ENCODE data around the gene C1orf56. TPM values are rescaled to one million over a fixed set of nuclear protein-coding genes. Genes with fewer than 3 reads are reported as not detected.

The C1orf56 gene
- total RNA-seq, 6 donors from 2014 or later = 2.6 to 9.4 (median 3.8) TPM

DNA sequence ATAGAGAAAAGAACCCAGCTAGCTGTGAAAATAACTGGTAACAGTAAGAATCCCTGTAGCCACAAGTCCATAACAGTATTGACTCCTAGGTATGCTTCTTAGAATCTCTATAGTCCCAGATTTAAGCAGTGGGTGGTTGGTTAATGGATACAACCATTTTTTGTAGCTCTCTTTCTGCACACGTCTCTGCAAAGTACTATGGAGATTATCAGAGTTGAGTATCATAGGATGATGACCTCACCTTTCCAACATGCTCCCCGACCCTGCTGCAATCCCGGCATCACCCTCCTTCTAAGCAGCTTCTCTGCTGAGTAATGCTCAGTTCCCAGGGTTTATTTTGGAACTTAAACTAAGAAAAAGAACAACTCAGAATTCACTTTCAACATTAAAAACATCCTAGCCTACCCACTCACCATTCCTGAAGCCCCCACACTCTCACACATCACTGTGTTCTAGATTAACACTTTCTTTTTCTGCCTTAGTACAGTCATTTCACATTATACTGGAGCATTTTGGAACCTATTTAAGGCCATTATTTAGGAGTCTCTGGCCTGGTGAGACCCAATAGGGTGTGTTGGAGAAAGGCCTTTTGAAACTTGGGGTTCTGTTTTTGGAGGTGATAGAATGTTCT is 15.3 kb downstream of the C1orf56 start:
- Histone ChIP-seq H3K27me3 (no peaks in the 10 kb centered on the region), H3K36me3 (no peaks in the 10 kb centered on the region), H3K9me3 (no peaks in the 10 kb centered on the region), H3K4me1 (peaks cover 7 to 17% (median 11%) of the 10 kb centered on the region in 4 donors), H3K27ac (no peak overlapping the region), H3K4me3 (no peak overlapping the region)
- no peak for DNase-seq
- TF ChIP-seq POLR2A (IDR thresholded peaks at IDR 0.05) = no peak
- no peak for TF ChIP-seq EP300 (IDR thresholded peaks at IDR 0.05)
- TF ChIP-seq, protein P1, sequence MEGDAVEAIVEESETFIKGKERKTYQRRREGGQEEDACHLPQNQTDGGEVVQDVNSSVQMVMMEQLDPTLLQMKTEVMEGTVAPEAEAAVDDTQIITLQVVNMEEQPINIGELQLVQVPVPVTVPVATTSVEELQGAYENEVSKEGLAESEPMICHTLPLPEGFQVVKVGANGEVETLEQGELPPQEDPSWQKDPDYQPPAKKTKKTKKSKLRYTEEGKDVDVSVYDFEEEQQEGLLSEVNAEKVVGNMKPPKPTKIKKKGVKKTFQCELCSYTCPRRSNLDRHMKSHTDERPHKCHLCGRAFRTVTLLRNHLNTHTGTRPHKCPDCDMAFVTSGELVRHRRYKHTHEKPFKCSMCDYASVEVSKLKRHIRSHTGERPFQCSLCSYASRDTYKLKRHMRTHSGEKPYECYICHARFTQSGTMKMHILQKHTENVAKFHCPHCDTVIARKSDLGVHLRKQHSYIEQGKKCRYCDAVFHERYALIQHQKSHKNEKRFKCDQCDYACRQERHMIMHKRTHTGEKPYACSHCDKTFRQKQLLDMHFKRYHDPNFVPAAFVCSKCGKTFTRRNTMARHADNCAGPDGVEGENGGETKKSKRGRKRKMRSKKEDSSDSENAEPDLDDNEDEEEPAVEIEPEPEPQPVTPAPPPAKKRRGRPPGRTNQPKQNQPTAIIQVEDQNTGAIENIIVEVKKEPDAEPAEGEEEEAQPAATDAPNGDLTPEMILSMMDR (IDR thresholded peaks at IDR 0.05) = no peak
- TF ChIP-seq POLR2AphosphoS5 (IDR thresholded peaks at IDR 0.05) = no peak
- ATAC-seq (ENCODE audit: low FRiP score in 2 of 2) = no peak
- WGBS, 2 donors = 78 to 81% methylated on average over 3 of the region's 3 CpGs

DNA sequence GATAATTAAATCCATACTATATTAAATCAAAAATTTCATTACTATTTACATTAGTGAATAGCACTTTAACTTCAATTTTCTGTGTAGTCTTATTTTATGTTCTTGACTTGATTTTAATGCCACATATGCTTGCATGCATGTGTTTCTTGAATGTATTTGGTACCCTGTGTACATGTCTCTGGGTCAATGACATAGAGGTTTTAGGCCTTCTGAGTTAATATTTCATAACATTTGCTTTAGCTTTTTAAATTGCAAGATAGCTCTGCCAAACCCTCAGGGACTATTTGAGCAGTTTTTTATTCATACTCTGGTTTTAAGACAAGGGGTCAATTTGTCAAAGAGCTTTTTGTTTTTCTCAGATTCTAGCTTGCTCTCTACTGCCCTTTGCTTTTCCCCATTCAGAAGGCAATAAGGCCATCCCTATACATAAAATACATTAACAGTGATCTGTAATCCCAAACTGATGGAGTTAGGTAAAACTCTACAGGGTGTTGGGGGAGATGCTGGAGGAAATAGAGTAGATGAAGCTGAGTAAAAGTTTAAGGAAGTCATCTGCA is 17.6 kb downstream of the C1orf56 start:
- Histone ChIP-seq H3K4me3 (no peak overlapping the region), H3K27ac (no peak overlapping the region), H3K36me3 (no peaks in the 10 kb centered on the region), H3K9me3 (no peaks in the 10 kb centered on the region), H3K27me3 (no peaks in the 10 kb centered on the region), H3K4me1 (peaks cover 6 to 16% (median 11%) of the 10 kb centered on the region in 4 donors)
- TF ChIP-seq, protein P1 (IDR thresholded peaks at IDR 0.05) = no peak
- TF ChIP-seq POLR2A (IDR thresholded peaks at IDR 0.05) (no peak), POLR2AphosphoS5 (IDR thresholded peaks at IDR 0.05) (no peak), EP300 (IDR thresholded peaks at IDR 0.05) (no peak)
- no peak for ATAC-seq (ENCODE audit: low FRiP score in 2 of 2)
- no peak for DNase-seq

DNA sequence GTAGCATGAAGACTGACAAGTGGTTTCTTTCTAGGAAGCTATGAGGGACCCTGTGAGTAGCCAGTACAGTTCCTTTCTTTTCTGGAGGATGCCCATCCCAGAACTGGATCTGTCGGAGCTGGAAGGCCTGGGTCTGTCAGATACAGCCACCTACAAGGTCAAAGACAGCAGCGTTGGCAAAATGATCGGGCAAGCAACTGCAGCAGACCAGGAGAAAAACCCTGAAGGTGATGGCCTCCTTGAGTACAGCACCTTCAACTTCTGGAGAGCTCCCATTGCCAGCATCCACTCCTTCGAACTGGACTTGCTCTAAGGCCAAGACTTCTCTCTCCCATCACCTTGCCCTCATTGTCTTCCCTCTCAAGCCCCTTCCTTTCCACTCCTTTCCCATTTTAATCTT is 19.6 kb downstream of the C1orf56 start:
- H3K27ac ChIP-seq = no peak overlapping the region
- 90 to 92% methylated on average over 4 of the region's 4 CpGs for WGBS, 2 donors
- no peak overlapping the region for H3K4me3 ChIP-seq

DNA sequence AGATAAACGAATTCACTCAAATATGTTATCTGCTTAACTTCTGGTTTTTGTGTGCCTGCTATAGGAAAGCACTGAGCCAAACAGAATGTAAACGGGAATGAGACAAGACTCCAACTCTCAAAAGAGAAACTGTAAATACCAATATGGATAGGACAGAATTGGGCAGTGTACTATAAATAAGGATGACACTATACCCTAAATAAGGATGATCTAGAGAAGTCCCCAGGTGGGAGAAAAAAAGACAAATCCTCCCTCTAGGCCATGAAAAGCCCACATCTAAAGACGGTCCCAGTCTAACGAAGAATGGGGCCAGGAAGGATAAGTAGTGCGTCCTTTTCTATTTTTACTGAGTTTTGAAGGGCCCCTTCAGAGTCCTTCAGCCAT is 21.5 kb downstream of the C1orf56 start:
- peak overlapping the region in 3 of 4 donors; percentile 9 to 99 (median 97) for H3K27ac ChIP-seq
- no peaks in the 10 kb centered on the region for H3K9me3 ChIP-seq
- H3K4me1 ChIP-seq = peaks cover 9 to 25% (median 15%) of the 10 kb centered on the region in 4 donors
- ATAC-seq (ENCODE audit: low FRiP score in 2 of 2) = no peak
- H3K36me3 ChIP-seq = no peaks in the 10 kb centered on the region
- no peak for TF ChIP-seq POLR2A (IDR thresholded peaks at IDR 0.05)
- no peak for TF ChIP-seq EP300 (IDR thresholded peaks at IDR 0.05)
- TF ChIP-seq, protein P1 (IDR thresholded peaks at IDR 0.05) = no peak
- TF ChIP-seq POLR2AphosphoS5 (IDR thresholded peaks at IDR 0.05) = no peak
- H3K4me3 ChIP-seq = no peak overlapping the region
- WGBS, 2 donors = 63 to 71% methylated on average over 5 of the region's 5 CpGs
- no peaks in the 10 kb centered on the region for H3K27me3 ChIP-seq
- DNase-seq = no peak

More for the DNA sequence above, 19.6 kb downstream of the C1orf56 start:
- H3K36me3 ChIP-seq = no peaks in the 10 kb centered on the region
- DNase-seq = no peak
- H3K27me3 ChIP-seq = no peaks in the 10 kb centered on the region
- H3K4me1 ChIP-seq = peaks cover 9 to 21% (median 13%) of the 10 kb centered on the region in 4 donors
- H3K9me3 ChIP-seq = no peaks in the 10 kb centered on the region
- ATAC-seq (ENCODE audit: low FRiP score in 2 of 2) = no peak
- TF ChIP-seq EP300 (IDR thresholded peaks at IDR 0.05) = no peak

DNA sequence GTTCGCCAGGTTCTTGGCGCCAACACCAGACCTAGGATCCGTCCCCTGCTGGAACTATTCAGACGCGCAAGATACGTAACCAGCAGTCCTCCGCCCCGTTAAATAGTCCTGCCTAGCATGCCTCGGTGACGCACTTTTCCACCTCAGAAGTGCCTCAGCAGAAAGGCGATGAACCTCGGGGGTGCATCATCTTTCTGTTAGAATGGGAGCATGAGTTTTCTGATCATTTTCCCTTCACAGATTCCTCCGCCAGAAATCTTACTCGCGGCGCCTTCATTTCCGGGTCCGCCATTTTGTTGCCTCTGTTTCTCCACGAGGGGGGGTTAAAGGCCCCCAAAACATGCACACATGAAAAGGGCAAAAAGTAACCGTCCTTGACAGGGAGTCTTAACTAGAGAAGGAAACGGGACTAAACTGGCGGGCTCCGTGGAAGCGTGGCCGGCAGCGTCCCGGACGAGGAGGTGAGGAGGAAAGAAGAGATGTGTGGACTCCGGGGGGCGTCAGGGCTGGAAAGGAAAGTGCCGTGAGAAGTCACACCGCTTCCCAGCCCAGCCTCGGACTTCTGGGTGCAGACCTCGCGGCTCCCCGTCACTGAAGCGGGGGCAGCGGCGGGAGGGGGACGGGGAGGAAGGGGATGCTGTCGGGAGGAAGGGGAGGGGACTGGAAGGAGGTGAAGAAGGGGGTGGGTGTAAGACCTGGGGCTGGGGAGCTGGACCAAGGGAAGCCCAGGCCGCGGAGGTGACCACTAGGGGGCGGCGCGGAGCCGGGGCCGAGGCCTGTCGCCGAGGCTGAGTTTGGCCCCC is 23.1 kb downstream of the C1orf56 start, which contains the start of gene GABPB2:
GABPB2 (plus strand) TSS at position 288 of the 803 bp plus-strand sequence. CDS start 17,429 bp downstream, outside the sequence.
- peak; percentile 96 to 99 for ATAC-seq (ENCODE audit: low FRiP score in 2 of 2)
- Histone ChIP-seq H3K27me3 (no peaks in the 10 kb centered on the region), H3K27ac (peak within 1 kb of the TSS; percentile 96 to 99 (median 98)), H3K4me3 (peak within 1 kb of the TSS; percentile 54 to 96 (median 84)), H3K9me3 (no peaks in the 10 kb centered on the region), H3K4me1 (peaks cover 9 to 25% (median 15%) of the 10 kb centered on the region in 4 donors), H3K36me3 (no peaks in the 10 kb centered on the region)
- TF ChIP-seq EP300 (IDR thresholded peaks at IDR 0.05) = no peak
- peak in 3 of 4 donors; percentile 47 to 73 (median 63) for TF ChIP-seq POLR2A (IDR thresholded peaks at IDR 0.05)
- TF ChIP-seq POLR2AphosphoS5 (IDR thresholded peaks at IDR 0.05) = peak; percentile 83 to 89
- TF ChIP-seq, protein P1 (IDR thresholded peaks at IDR 0.05) = peak; percentile 69 to 95 (median 84)
- peak; percentile 95 to 98 for DNase-seq
- WGBS, 2 donors = 0 to 1% methylated on average over 47 to 49 of the region's 50 CpGs
